Colon (tissue), 2 donors: ENCODE measurements around the gene POU1F1.
"Not testable (repeated sequence)": the region's sequence is repeated elsewhere in the genome, so short reads cannot be mapped to it uniquely, and the experiment has no call there.

Source experiments
- FAIRE-seq: peaks from 2 replicates; lab custom pipeline; 2012; peaks lifted over from hg19 to GRCh38; lab: Jason Lieb, UNC
- donor health status: control.
- donor health status: control.

The POU1F1 gene, protein sequence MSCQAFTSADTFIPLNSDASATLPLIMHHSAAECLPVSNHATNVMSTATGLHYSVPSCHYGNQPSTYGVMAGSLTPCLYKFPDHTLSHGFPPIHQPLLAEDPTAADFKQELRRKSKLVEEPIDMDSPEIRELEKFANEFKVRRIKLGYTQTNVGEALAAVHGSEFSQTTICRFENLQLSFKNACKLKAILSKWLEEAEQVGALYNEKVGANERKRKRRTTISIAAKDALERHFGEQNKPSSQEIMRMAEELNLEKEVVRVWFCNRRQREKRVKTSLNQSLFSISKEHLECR

DNA sequence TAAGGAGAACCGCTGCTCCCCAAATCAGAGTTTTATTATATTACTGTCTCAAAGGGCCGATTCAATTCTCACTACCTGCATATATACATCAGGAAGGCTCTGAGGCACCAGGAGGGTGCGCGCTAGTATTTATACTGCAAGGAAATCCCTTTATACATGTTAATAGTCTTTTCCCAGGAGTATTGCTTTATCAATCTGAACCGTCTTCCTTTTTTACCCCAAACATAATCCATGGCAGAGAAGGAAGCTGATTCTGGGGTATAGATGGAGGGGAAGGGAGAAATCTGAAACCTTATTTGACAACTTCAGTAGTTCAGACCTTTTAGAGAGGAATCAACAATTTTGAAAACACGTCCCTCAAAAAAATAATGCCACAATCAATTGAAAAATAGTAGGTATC lies at the start of gene POU1F1:
TSS of gene POU1F1 (minus strand) at position 101 of the 400 bp plus-strand sequence. CDS start 122 bp downstream, outside the sequence.
- FAIRE-seq, result no peak

DNA sequence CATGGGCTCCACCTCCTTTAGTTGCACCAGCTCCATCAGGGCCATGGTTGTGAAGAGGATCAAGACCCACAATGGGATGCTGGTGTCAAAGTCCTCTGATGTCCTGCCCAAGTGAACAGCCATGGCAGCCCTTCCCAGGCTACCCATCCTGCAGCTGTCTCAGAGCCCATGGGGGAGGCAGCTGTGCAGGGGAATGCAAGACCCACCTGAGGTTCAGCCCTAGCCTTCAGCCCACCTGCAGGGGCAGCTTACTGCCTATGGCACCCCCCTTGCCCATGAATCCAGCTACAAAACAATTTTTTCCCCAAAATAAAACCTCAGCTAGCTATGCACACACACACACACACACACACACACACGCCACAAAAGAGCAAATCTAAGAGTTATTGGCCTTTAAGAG lies 48.2 kb upstream of the POU1F1 start:
- FAIRE-seq, result no peak

DNA sequence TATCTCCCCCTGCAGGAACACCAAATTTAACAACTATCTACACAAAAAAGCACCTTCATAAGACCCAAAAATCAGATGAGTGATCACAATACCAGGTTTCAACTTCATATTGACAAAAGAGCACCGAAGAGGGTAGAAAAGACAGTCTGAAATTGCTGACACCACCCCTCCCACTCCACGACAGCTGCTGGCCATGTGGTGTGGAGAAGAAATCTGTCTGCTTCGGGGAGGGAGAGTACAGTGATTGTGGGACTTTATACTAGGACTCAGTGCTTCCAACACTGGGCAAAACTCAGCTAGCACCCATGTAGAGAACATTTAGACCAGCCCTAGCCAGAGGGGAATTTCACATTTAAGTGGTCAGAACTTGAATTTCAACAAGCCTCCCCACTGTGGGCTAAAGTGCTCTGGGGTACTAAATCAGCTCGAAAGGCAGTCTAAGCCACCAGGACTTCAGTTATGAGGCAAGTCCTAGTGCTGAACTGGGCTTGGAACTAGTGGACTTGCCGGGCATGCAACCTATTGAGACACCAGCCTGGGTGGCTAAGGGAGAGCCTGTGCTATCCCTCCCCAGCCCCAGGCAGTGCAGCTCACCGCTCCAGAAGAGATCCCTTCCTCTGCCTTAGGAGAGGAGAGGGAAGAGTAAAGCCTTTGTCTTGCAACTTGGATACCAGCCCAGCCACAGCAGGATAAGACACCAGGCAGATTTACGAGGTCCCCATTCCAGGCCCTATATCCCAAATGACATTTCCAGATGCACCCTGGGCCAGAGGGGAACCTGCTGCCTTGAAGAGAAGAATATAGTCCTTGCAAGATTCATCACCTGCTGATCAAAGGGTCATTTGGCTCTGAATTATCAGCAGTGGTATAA lies 44.6 kb upstream of the POU1F1 start:
- no peak for FAIRE-seq

DNA sequence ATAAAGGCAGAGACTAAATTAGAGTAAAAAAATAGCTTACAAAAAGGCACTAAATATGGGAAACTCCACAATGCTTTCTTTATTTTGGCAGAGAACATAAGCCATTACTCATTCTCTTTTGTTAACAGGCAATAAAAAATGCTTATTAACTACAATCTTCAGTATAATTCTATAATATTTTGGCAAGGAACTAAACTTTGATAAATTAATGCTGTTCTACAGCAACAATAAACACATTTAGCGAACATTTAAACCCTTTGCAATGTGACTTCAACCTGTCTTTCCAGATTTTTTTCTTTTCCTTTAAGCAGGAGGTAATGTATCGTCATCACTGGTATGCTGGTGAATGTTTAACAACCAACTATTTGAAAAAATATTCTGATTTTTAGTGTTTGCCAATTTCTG lies 42.2 kb upstream of the POU1F1 start:
- FAIRE-seq, result no peak

DNA sequence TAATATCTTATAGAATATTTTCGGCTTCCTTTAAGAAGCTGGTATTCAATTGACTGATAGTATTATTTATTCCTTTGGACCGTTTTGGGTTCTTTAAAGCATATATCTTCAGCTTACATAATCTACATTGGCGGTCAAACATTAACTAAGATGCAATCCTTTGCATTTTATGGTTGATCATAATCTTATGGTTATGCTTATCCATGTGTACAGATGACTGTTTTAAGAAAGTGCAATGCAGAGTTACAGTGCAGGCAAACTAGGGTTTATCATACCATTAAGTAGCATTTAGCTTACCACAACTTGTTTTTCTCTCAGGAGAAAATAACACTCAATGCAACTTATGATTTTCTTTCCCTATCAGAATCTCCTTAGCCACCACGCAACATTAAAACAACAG lies 41.4 kb upstream of the POU1F1 start:
- FAIRE-seq, result no peak

DNA sequence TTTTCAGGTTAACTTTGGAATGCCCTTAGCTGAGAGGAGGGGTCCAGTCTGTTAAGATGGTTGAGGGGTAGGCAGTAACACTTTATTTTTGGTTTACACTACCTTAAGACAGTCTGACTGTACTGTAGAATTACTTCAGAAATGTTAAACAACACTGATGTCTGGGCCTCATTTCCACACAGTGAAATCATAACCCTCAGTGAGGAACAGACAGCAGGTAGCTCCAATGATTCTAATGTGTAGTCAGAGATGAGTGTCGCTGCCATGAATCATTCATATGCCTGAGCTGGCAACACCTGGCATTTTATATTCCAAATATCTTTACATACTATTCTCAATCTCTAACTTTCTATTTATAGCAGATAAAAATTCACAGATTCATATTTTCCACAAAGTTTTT lies 37.3 kb upstream of the POU1F1 start:
- no peak for FAIRE-seq

DNA sequence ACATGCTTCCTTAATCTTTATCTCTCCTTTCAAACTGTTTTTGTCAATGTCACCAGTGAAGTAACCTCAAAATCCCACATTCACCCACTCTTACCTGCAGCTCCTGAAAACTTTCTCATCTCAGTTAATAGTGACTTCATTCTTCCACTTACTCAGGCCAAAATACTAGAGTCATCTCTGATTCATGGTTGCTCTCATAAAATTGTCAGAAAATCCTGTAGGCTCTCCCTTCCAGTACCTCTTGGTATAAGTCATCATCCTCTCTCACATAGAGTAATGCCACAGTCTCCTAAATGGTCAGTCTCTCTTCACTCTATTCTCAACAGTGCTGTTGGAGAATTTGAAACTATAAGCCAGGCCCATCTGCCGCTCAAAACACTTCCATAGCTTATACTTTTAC lies 34.9 kb upstream of the POU1F1 start:
- FAIRE-seq, result no peak

DNA sequence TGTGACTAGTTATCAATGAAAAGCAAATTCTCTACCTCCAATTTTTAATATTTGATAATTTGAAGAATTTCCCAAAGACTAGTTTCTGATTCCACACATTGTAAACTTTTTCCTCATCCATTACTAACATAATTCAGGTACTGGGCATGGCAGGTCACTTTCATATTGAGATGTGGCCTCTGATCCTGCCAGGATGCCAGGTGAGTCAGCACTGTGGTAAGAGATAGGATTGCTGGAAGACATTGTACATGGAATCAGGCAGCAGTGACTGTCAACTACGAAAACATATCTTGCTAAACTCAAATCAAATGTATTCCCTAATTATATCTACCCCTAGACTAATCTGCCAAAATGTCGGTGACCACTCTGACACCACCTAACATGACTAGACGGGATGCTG lies 33.2 kb upstream of the POU1F1 start:
- no peak for FAIRE-seq

DNA sequence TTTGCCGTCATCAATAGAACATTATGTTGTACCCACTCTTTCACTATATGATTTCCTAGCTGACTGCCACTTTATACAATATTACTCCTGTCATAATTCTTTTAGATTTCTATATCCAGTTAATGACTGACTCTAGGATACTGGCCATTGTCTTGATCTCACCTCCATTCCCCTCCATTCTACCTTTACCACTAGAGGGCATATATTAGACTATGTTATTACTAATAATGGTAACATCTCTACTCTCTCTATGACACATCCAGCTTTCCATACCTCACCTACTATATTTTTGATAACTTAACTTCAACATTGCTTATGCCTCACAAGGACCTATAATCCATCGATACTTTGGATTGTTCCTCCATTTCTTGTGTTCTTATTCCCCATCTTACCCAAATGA lies 31.4 kb upstream of the POU1F1 start:
- no peak for FAIRE-seq

DNA sequence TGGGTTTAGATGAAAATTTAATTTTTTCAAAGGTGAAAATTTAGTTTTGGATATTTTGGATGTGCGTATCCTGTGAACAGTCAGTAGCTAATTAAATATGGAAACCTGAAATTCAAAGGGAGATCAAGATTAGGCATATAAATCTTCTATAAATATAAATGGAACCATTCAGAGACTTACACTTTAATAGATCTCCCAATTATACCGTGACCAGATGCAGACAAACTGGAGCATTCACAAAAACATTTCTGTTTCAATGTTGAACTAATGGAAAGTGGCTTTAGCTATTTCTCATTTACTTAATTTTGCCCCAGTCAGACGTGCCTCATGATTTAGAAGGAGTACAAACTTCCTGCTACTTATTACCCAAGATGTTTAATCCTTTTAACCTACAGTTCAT lies 29.1 kb upstream of the POU1F1 start:
- no peak for FAIRE-seq

DNA sequence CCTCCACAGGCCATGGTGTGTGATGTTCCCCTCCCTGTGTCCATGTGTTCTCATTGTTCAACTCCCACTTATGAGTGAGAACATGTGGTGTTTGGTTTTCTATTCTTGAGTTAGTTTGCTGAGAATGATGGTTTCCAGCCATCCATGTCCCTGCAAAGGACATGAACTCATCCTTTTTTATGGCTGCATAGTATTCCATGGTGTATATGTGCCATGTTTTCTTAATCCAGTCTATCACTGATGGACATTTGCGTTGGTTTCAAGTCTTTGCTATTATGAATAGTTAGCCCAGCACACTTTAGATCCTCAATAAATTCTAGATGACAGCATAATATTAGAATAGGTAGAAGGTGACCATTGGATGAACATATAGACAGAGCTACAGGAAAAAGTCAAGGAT lies 28.6 kb upstream of the POU1F1 start:
- not testable (repeated sequence) for FAIRE-seq

DNA sequence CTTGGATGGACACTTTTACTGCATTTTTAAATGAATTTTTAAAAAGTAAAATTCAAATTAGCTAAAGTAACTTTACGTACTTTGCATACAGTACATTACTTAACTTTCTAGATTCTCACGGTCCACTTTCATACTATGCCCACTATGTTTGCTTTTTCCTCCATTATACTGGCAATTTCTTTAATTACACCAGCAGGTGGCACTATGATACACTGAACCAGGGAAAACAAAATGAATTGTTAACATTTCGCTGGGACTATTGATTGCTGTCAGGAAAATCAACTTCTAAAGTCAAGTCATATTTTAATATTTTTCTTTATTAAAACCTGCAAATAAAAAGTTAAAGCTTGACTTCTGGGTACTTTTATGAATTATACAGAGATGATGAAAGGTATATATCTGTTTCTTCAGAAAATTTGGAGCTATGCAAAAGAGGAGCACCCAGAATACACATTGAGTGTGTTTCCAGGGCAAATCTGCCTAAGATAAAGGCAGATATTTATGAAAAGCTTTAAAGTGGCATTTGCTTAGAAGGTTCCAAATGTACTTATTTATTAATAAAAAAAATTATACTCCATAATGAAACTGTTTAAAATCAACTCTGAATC lies 21.8 kb upstream of the POU1F1 start:
- FAIRE-seq, result peak; percentile 61

DNA sequence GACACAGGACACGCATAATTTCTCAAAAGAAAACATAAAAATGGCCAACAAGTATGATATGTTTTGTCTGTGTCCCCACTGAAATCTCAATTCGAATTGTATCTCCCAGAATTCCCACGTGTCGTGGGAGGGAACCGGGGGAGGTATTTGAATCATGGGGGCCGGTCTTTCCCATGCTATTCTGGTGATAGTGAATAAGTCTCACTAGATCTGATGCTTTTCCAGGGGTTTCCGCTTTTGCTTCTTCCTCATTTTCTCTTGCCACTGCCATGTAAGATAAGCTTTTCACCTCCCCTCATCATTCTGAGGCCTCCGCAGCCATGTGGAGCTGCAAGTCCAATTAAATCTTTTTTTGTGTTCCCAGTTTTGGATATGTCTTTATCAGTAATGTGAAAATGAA lies 12.1 kb upstream of the POU1F1 start:
- FAIRE-seq, result no peak

DNA sequence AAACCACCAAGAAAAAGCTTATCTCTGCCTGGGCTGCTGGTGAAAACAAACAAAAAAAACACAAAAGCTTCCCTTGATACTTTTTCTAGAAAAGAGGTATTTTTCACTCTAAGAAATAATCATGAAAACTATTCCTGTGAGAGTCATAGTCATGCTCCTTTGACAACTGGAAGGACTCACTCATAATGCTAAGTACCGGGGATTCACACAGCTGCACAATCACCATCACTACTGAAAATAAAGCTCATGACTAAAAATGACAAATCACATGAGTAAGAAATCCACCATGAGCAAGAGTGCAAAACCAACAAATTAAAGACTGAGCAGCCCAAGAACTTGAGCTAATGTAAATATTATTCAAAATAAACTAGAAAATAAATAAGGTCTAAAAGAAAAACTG lies 10.6 kb upstream of the POU1F1 start:
- no peak for FAIRE-seq

DNA sequence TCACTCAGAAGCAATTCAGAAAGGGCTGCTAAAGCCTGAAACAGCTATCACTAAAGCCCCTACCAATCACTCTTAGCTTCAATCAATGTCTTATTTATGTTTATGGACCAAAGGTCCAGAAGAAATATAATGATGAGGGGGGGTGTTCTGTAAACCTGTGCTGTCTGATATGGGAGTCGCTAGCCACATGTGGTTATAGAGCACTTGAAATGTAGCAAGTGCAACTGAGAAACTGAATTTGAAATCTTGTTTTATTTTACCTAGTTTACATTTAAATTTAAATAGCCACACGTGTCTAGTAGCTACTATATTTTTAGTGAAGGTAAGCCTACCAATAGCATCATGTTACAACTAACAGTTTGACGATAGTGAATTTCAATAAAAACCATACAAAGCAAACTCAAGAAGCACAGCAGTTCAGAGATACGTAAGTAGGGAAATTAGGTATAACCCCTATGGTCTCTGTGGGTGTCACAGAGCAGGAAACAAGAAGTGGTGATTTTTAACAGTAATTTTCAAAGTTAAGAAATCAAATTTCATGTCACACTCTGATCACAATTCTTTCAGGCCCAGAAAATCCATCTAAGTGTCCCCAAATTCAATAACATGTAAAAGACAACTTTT lies 3.6 kb downstream of the POU1F1 start:
- FAIRE-seq, result no peak

DNA sequence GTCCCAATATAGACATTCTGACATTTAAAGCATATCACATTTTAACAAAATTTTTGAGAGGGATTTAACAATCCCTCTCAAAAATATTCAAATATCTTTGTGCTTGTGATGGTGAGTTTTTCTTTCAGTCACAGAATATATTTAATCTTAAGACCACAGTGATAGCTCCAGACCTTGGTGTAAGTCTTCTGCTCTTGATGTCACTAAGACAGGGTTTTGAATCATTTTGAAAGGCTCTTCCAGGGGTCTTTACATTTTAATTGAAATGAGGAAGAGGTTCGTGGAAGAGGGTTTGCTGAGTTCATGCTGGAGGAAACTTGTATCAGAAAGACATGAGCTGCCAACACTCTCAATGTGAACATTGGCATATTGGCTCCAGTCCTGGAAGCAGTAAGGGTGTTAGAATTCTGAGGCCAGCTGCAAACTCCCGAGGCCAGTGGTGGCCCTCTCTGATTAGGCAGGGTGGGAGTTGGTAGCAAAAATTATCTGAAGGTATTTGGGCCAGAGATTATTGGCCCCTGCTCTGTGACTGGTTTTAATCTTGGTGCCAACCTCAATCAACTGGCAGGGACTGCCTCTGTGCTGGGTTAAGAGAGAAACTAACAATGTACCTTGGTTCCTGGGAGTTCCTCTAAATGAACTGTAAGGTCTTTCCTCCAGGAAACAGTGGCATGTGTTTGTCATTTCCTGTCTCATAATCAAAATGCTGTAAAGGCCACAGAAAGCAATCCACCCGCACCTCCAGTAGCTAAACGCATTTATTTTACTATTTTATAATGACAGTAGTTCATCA lies 5.3 kb downstream of the POU1F1 start:
- no peak for FAIRE-seq

DNA sequence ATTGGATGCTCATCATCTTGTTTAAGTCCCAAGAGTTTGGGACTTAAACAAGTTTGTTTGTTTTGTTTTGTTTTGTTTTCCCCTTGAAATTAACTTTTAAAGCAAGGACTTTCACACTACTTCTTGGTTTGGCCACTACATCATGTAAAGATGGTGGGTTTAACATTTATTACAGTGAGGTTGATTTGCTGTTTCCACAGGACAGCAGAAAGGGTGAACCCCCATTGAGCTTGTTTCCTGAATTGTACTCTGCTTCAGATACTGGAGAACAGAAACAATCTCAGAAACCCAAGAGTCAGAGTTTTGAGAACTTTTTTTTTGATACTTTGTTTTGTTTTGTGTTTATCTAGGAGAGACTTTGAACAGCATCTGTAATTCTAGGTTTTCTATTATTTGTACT lies 6.7 kb downstream of the POU1F1 start:
- no peak for FAIRE-seq

DNA sequence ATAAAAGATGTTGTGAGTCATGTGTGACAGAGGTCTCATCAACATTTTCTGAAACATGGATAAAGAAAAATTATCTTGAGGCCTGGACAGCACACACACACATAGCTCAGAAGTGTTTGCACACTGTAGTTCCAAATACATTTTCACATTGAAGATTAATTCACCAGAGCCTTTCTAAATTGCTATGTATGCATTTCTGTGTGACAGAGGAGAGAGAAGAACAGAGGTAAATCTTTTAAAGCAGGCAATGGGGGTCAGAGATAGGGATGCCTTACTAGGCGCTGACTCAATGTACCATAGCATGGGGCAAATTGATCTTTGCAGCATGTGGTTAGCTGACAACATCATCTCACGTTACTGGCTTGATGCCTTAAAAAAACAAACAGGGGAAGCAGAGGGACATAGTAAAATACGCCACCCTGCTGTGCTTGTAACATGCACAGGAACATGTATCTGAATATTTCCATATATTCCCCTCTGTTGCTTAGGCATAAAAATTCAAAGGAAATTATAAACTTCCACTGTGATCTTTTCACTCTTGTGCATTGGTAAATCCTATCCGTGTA lies 7.7 kb downstream of the POU1F1 start:
- FAIRE-seq, result no peak

DNA sequence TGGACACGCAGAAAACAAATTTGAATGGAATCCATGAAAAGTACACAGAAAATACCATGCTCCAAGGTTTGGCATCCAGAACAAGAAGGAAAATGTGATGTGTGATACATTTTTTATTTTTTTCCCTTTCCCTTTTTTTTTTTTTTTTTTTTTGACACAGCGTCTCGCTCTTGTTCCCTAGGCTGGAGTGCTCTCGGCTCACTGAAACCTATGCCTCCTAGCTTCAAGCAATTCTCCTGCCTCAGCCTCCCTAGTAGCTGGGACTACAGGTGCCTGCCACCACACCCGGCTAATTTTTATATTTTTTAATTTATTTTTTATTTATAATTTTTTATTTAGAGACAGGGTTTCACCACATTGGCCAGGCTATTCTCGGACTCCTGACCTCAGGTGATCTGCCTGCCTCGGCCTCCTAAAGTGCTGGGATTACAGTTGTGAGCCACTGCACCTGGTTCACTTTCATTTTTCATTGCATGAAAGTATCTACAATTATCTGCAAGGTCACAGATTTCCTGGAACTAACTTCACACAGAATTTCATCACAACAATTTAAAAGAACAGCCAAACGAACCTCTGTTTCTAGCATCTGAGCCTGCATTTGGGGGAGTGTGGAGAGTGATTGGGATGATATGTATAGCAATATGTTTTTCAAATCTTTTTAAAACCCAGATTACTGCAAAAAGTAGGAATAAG lies 8.3 kb downstream of the POU1F1 start:
- no peak for FAIRE-seq

DNA sequence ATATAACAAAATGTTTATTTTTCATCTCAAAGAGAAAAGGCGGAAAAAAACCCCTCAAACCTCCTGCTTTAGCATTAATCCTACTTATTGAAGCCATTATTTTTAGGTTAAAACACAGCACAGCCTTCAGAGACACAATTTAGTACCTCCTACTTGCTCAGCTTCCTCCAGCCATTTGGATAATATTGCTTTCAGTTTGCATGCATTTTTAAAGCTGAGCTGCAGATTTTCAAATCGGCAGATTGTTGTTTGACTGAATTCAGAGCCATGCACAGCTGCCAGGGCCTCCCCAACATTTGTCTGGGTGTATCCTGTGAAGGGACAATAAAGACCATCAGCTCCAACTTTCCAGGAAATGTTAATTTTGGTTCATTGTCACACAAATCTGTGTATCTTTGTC lies 14.5 kb downstream of the POU1F1 start:
- no peak for FAIRE-seq

DNA sequence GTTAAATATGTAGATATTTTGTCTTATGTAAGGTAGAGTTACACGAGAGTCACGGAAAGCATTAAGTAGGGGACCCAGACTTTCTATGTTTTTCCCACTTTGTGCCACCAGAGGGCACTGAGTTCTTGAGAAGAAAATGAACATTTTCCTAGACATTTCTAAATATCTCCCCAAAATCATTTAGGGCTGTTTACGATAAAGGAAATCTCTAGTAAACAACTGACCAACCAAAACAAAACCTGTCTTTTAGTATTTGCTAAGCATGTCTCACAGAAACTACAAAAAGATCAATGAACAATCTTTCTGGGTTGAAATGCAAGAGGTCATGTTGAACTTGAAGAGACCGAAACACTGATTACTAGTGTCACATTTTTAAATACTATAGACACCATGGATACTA lies 16.1 kb downstream of the POU1F1 start:
- no peak for FAIRE-seq
